Heart left ventricle (tissue), 13 donors: Measurements from ENCODE around the gene PTPRS.

ENCODE experiments used
- POLR2A ChIP-seq, 2 donors: fragments of 450-650 bp; IDR thresholded peaks; one replicate each; pipeline ENCODE4 v1.6.1; 2017; ENCODE audit warnings: antibody characterized with exemption in 2 of 2, mild to moderate bottlenecking in 2 of 2, moderate library complexity in 2 of 2
- TF ChIP-seq, protein P1 (sequence below), 12 donors: fragments of 200-600 bp; sonication (generic) in 4 of 12; IDR thresholded peaks; one replicate each; pipeline versions ENCODE4 v1.5.0 to v1.8.0; 2018 to 2022; ENCODE audit warnings: antibody characterized with exemption in 12 of 12, mild to moderate bottlenecking in 5 of 12
- donor health status: ischemic (EF 13 %, LVEDD 7.1; RV severe dilation, severe dysfunction).
- donor health status: DM: no; HTN: yes; CAD: no.
- donor health status: DM: no; HTN: no; CAD: no.
- donor health status: ischemic (EF 25% LVEDD 6.9; RV normal size, moderate dysfunction).
- donor health status: ischemic (EF 25% LVEDD 5.7; RV mildly dilated, moderate dysfunction).
- donor health status: ischemic (EF 35%, LVEDD 5.7; RV mildly dilated, moderate dysfunction).
- donor health status: nonischemic (EF 11% LVEDD 7.7; RV severe dilation, severe dysfunction).
- donor health status: DM: yes; HTN: yes; CAD: no.
- donor health status: PGD.
- donor health status: ischemic (EF 29% LVEDD 5.4; RV normal size, mild dysfunction).
- donor health status: nonischemic (EF 23%, LVEDD 6.1; RV moderate dilation, normal function).

DNA sequence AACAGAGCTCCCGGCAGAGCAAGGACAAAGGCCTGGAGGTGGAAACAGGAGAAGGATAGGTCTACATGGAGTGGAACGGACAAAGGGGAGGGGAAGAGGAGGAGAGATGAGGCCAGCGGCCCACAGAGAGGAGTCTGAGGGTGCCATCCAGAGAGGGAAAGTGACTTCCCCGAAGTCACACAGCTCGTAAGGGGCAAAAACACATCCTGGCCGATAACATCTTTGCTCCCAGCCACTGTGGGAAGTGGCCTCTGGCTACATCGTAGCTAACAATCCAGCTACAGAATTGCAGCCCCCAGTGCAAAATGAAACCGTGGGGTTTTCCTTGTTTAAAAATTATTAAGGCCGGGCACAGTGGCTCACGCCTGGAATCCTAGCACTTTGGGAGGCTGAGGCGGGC is 11.5 kb downstream of the PTPRS start:
- TF ChIP-seq, protein P1, sequence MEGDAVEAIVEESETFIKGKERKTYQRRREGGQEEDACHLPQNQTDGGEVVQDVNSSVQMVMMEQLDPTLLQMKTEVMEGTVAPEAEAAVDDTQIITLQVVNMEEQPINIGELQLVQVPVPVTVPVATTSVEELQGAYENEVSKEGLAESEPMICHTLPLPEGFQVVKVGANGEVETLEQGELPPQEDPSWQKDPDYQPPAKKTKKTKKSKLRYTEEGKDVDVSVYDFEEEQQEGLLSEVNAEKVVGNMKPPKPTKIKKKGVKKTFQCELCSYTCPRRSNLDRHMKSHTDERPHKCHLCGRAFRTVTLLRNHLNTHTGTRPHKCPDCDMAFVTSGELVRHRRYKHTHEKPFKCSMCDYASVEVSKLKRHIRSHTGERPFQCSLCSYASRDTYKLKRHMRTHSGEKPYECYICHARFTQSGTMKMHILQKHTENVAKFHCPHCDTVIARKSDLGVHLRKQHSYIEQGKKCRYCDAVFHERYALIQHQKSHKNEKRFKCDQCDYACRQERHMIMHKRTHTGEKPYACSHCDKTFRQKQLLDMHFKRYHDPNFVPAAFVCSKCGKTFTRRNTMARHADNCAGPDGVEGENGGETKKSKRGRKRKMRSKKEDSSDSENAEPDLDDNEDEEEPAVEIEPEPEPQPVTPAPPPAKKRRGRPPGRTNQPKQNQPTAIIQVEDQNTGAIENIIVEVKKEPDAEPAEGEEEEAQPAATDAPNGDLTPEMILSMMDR (IDR thresholded peaks at IDR 0.05), result no peak
- TF ChIP-seq POLR2A (IDR thresholded peaks at IDR 0.05), result no peak
